A549 (cell line): ENCODE data around the gene PUS7L.

Experiments
- EHMT2 ChIP-seq: fragments of 200-600 bp; sonication (generic); IDR thresholded peaks from 2 replicates; pipeline ENCODE4 v1.6.1; 2016; ENCODE audit warnings: antibody characterized with exemption, low read depth, mild to moderate bottlenecking, moderate library complexity
- EP300 ChIP-seq, 2 experiments: fragments of >200 bp; sonication (Bioruptor Twin); formaldehyde crosslinking; IDR thresholded peaks; 2 replicates in 1 of 2; 3 replicates in 1 of 2; pipeline ENCODE4 v1.6.1; 2016 to 2017
- ESRRA ChIP-seq: fragments of 150-350 bp; IDR thresholded peaks from 2 replicates; pipeline ENCODE4 v1.6.1; 2014; ENCODE audit warnings: mild to moderate bottlenecking, low read length, borderline replicate concordance
- HDAC2 ChIP-seq: fragments of 200-600 bp; sonication (generic); IDR thresholded peaks from 2 replicates; pipeline ENCODE4 v1.6.1; 2016
- JUN ChIP-seq, 2 experiments: fragments of >200 bp; sonication (Bioruptor Twin); formaldehyde crosslinking; IDR thresholded peaks; 2 replicates in 1 of 2; 3 replicates in 1 of 2; pipeline ENCODE4 v1.6.1; 2016 to 2017
- JUNB ChIP-seq: fragments of >200 bp; sonication (Bioruptor Twin); formaldehyde crosslinking; IDR thresholded peaks from 2 replicates; pipeline ENCODE4 v1.6.1; 2016
- MAFK ChIP-seq: fragments of 450-650 bp; IDR thresholded peaks from 2 replicates; pipeline ENCODE4 v1.6.1; 2014; ENCODE audit not compliant: partially characterized antibody
- NFE2L2 ChIP-seq: fragments of 150-350 bp; conservative IDR thresholded peaks from 2 replicates; pipeline ENCODE4 v1.6.1; 2014; ENCODE audit warnings: low read length
- POLR2A ChIP-seq: IDR thresholded peaks from 2 replicates; pipeline ENCODE4 v1.6.1; 2012; ENCODE audit warnings: mild to moderate bottlenecking, low read length
- RNF2 ChIP-seq: fragments of 200-600 bp; sonication (generic); IDR thresholded peaks from 2 replicates; pipeline ENCODE4 v1.6.1; 2016; ENCODE audit warnings: low read depth, mild to moderate bottlenecking, antibody characterized with exemption, moderate library complexity, borderline replicate concordance
- TF ChIP-seq, protein P1 (sequence below): fragments of >200 bp; sonication (Bioruptor Twin); formaldehyde crosslinking; IDR thresholded peaks from 3 replicates; pipeline ENCODE4 v1.5.1; 2016
- TF ChIP-seq, protein P2 (sequence below): fragments of 200-600 bp; sonication (generic); IDR thresholded peaks from 2 replicates; pipeline ENCODE4 v1.6.1; 2016; ENCODE audit warnings: antibody characterized with exemption, mild to moderate bottlenecking, moderate library complexity
- TF ChIP-seq, protein P3 (sequence below): fragments of 450-650 bp; IDR thresholded peaks from 2 replicates; pipeline ENCODE4 v1.6.1; 2014; ENCODE audit warnings: antibody characterized with exemption
- TF ChIP-seq, protein P4 (sequence below): fragments of >200 bp; sonication (Bioruptor Twin); formaldehyde crosslinking; IDR thresholded peaks from 3 replicates; pipeline ENCODE4 v1.6.1; 2016

DNA sequence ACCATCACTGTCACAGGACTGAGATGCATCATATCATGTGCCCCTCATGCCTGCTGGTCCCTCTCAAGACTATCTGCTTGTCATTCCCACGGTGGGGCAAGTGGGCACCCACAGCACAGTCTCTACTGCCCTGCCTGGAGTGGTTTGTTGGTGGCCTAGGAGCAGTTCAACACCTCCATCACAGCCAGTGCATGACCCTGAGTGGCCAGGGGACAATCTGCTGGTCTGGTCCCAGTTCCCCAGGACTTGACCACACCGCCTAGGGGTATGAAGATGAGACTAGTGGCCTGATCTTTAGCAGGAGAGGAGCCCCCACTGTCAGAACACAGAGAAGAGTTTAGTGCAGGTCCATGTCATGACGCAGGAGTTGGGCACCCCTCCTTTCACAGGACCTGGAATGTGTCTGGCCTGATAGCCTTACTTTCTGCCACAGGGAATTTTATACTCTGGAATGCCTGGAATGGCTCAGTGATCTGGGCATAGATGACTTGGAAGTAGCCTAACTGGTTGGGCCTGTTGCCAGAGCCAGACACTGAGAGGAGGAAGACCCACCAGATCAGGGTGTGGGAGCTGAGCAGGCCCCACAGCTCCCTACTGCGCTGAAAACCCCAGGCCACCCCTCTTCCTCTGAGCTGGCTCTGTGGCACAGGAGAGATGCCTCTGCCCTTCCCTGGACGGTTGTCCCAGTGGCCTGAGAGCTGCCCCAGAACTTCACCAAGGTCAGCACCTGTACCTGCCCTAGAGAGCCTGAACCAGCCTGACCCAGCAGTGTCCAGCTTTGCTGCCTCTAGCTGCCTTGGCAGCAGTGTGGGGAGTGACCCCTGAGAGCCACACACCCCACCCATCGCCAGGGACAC is 83.3 kb downstream of the PUS7L start:
- TF ChIP-seq, protein P1, sequence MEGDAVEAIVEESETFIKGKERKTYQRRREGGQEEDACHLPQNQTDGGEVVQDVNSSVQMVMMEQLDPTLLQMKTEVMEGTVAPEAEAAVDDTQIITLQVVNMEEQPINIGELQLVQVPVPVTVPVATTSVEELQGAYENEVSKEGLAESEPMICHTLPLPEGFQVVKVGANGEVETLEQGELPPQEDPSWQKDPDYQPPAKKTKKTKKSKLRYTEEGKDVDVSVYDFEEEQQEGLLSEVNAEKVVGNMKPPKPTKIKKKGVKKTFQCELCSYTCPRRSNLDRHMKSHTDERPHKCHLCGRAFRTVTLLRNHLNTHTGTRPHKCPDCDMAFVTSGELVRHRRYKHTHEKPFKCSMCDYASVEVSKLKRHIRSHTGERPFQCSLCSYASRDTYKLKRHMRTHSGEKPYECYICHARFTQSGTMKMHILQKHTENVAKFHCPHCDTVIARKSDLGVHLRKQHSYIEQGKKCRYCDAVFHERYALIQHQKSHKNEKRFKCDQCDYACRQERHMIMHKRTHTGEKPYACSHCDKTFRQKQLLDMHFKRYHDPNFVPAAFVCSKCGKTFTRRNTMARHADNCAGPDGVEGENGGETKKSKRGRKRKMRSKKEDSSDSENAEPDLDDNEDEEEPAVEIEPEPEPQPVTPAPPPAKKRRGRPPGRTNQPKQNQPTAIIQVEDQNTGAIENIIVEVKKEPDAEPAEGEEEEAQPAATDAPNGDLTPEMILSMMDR = no peak
- TF ChIP-seq, protein P2, sequence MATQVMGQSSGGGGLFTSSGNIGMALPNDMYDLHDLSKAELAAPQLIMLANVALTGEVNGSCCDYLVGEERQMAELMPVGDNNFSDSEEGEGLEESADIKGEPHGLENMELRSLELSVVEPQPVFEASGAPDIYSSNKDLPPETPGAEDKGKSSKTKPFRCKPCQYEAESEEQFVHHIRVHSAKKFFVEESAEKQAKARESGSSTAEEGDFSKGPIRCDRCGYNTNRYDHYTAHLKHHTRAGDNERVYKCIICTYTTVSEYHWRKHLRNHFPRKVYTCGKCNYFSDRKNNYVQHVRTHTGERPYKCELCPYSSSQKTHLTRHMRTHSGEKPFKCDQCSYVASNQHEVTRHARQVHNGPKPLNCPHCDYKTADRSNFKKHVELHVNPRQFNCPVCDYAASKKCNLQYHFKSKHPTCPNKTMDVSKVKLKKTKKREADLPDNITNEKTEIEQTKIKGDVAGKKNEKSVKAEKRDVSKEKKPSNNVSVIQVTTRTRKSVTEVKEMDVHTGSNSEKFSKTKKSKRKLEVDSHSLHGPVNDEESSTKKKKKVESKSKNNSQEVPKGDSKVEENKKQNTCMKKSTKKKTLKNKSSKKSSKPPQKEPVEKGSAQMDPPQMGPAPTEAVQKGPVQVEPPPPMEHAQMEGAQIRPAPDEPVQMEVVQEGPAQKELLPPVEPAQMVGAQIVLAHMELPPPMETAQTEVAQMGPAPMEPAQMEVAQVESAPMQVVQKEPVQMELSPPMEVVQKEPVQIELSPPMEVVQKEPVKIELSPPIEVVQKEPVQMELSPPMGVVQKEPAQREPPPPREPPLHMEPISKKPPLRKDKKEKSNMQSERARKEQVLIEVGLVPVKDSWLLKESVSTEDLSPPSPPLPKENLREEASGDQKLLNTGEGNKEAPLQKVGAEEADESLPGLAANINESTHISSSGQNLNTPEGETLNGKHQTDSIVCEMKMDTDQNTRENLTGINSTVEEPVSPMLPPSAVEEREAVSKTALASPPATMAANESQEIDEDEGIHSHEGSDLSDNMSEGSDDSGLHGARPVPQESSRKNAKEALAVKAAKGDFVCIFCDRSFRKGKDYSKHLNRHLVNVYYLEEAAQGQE = no peak
- TF ChIP-seq JUNB (no peak), EP300 (IDR thresholded peaks at IDR 0.05) (no peak), JUN (IDR thresholded peaks at IDR 0.05) (no peak), EHMT2 (no peak), POLR2A (no peak), ESRRA (no peak), MAFK (no peak), HDAC2 (no peak), RNF2 (no peak), NFE2L2 (no peak)
- TF ChIP-seq, protein P3, sequence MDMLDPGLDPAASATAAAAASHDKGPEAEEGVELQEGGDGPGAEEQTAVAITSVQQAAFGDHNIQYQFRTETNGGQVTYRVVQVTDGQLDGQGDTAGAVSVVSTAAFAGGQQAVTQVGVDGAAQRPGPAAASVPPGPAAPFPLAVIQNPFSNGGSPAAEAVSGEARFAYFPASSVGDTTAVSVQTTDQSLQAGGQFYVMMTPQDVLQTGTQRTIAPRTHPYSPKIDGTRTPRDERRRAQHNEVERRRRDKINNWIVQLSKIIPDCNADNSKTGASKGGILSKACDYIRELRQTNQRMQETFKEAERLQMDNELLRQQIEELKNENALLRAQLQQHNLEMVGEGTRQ = no peak
- TF ChIP-seq, protein P4, sequence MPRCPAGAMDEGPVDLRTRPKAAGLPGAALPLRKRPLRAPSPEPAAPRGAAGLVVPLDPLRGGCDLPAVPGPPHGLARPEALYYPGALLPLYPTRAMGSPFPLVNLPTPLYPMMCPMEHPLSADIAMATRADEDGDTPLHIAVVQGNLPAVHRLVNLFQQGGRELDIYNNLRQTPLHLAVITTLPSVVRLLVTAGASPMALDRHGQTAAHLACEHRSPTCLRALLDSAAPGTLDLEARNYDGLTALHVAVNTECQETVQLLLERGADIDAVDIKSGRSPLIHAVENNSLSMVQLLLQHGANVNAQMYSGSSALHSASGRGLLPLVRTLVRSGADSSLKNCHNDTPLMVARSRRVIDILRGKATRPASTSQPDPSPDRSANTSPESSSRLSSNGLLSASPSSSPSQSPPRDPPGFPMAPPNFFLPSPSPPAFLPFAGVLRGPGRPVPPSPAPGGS = no peak
